Ovary (tissue), 3 donors: ENCODE measurements around the gene TBATA.

Source experiments
- POLR2A ChIP-seq: fragments of 450-650 bp; IDR thresholded peaks from one replicate; pipeline ENCODE4 v1.6.1; 2017; ENCODE audit warnings: antibody characterized with exemption, mild to moderate bottlenecking, moderate library complexity
- TF ChIP-seq, protein P1 (sequence below), 3 donors: fragments of 450-650 bp in 2 of 3; fragments of 200-600 bp in 1 of 3; IDR thresholded peaks; one replicate each; pipeline versions ENCODE4 v1.5.1 to v1.8.0; 2016 to 2022; ENCODE audit warnings: antibody characterized with exemption in 3 of 3, mild to moderate bottlenecking in 1 of 3
- donor health status: DM: no; HTN: no; CAD: no.

- TF ChIP-seq POLR2A = no peak
- TF ChIP-seq, protein P1, sequence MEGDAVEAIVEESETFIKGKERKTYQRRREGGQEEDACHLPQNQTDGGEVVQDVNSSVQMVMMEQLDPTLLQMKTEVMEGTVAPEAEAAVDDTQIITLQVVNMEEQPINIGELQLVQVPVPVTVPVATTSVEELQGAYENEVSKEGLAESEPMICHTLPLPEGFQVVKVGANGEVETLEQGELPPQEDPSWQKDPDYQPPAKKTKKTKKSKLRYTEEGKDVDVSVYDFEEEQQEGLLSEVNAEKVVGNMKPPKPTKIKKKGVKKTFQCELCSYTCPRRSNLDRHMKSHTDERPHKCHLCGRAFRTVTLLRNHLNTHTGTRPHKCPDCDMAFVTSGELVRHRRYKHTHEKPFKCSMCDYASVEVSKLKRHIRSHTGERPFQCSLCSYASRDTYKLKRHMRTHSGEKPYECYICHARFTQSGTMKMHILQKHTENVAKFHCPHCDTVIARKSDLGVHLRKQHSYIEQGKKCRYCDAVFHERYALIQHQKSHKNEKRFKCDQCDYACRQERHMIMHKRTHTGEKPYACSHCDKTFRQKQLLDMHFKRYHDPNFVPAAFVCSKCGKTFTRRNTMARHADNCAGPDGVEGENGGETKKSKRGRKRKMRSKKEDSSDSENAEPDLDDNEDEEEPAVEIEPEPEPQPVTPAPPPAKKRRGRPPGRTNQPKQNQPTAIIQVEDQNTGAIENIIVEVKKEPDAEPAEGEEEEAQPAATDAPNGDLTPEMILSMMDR (IDR thresholded peaks at IDR 0.05) = no peak
Observed at GRCh38 chr10:70749756-70750155, 35.4 kb downstream of the TBATA start.
